PC-9 (cell line): ENCODE results near the gene LZTS3. TPM values are rescaled to one million over a fixed set of nuclear protein-coding genes. Genes with fewer than 3 reads are reported as not detected.

Experiments used
- BruUV-seq: library from RNA; stranded (reverse); fragments of 400-500 nt; replicated peaks from 2 replicates; lab custom pipeline; 2021; lab: Mats Ljungman, UMichigan
- CTCF ChIA-PET: fragments of 300-600 bp; sonication (Branson Sonifier 250); formaldehyde crosslinking; loops from one replicate; lab custom pipeline; 2022; ENCODE audit warnings: antibody characterized with exemption; lab: Charles Lee
- POLR2A ChIA-PET: fragments of 300-600 bp; sonication (Branson Sonifier 250); formaldehyde crosslinking; loops from one replicate; lab custom pipeline; 2022; ENCODE audit warnings: antibody characterized with exemption; ENCODE audit not compliant: unreplicated experiment; lab: Charles Lee
- DNase-seq, 2 experiments: peaks; one replicate each; pipeline versions ENCODE4 v3.0.0 to v3.0.0-alpha.2; 2015 to 2022; ENCODE audit warnings: mixed read lengths in 1 of 2
- H2AFZ ChIP-seq: fragments of 200-600 bp; sonication (generic); 2 replicates; pipeline ENCODE4 v1.8.1; 2017; ENCODE audit warnings: antibody characterized with exemption
- H3F3A ChIP-seq: fragments of 200-600 bp; sonication (generic); 2 replicates; pipeline ENCODE4 v1.8.1; 2017; ENCODE audit warnings: antibody characterized with exemption, mild to moderate bottlenecking, low read depth; ENCODE audit not compliant: insufficient read depth
- H3K27ac ChIP-seq: fragments of 200-600 bp; sonication (generic); 2 replicates; pipeline ENCODE4 v1.6.1; 2016; ENCODE audit warnings: mixed run types
- H3K27me3 ChIP-seq: fragments of 200-600 bp; sonication (generic); 2 replicates; pipeline ENCODE4 v1.6.1; 2016; ENCODE audit warnings: low read depth, mixed run types; ENCODE audit not compliant: insufficient read depth
- H3K36me3 ChIP-seq: fragments of 200-600 bp; sonication (generic); 2 replicates; pipeline ENCODE4 v1.6.1; 2016; ENCODE audit warnings: low read depth, mixed run types
- H3K4me1 ChIP-seq: fragments of 200-600 bp; sonication (generic); replicated peaks from 2 replicates; pipeline ENCODE4 v1.6.1; 2016; ENCODE audit warnings: mixed run types; ENCODE audit not compliant: insufficient read depth
- H3K4me2 ChIP-seq: fragments of 200-600 bp; sonication (generic); 2 replicates; pipeline ENCODE4 v1.6.1; 2017; ENCODE audit warnings: mixed run types
- H3K4me3 ChIP-seq: fragments of 200-600 bp; sonication (generic); 2 replicates; pipeline ENCODE4 v1.6.1; 2016; ENCODE audit warnings: mixed run types
- H3K79me2 ChIP-seq: fragments of 200-600 bp; sonication (generic); 2 replicates; pipeline ENCODE4 v1.6.1; 2017; ENCODE audit warnings: low read depth, mixed run types
- H3K9me2 ChIP-seq: fragments of 200-600 bp; sonication (generic); 2 replicates; pipeline ENCODE4 v1.8.1; 2017; ENCODE audit warnings: mild to moderate bottlenecking; ENCODE audit not compliant: insufficient read depth
- H3K9me3 ChIP-seq: fragments of 200-600 bp; sonication (generic); 2 replicates; pipeline ENCODE4 v1.8.1; 2016; ENCODE audit warnings: low read depth; ENCODE audit not compliant: insufficient read depth
- H4K20me1 ChIP-seq: fragments of 200-600 bp; sonication (generic); 2 replicates; pipeline ENCODE4 v1.8.1; 2017; ENCODE audit not compliant: insufficient read depth
- CTCF ChIP-seq: fragments of 200-600 bp; sonication (generic); conservative IDR thresholded peaks from 2 replicates; pipeline ENCODE4 v1.6.1; 2017; ENCODE audit warnings: mixed run types, antibody characterized with exemption, mild to moderate bottlenecking, moderate library complexity
- EZH2 ChIP-seq: fragments of 200-600 bp; sonication (generic); IDR thresholded peaks from 2 replicates; pipeline ENCODE4 v1.8.0; 2017; ENCODE audit warnings: antibody characterized with exemption, low read depth
- intact Hi-C: fragments of 100-400 bp; cut with micrococcal nuclease; formaldehyde crosslinking; loops from one replicate; pipeline ENCODE4 v1.10.0; 2022; ENCODE audit not compliant: unreplicated experiment
- total RNA-seq: library from RNA; stranded (reverse); gene quantifications from 2 replicates; pipeline ENCODE4 v1.2.3, GENCODE V29; 2021

LZTS3 gene
- total RNA-seq, 1 experiment from 2014 or later = 10.4 TPM

- ChIA-PET POLR2A (no interaction called here), CTCF (no interaction called here)
- Histone ChIP-seq H3K27me3 (no peaks in the 10 kb centered on the region), H3K27ac (no peak overlapping the region), H3K4me1 (no peaks in the 10 kb centered on the region), H4K20me1 (no peaks in the 10 kb centered on the region), H3K79me2 (no peaks in the 10 kb centered on the region), H3K36me3 (no peaks in the 10 kb centered on the region), H3K9me3 (no peaks in the 10 kb centered on the region), H3K4me3 (no peak overlapping the region), H2AFZ (no peak overlapping the region), H3K9me2 (no peaks in the 10 kb centered on the region), H3K4me2 (no peak overlapping the region), H3F3A (no peaks in the 10 kb centered on the region)
- TF ChIP-seq CTCF = no peak
- TF ChIP-seq EZH2 = no peak
- no peak for DNase-seq
- intact Hi-C loops = no loop called here
- BruUV-seq = no TSS peak
Observed at GRCh38 chr20:3166338-3166912, 6.9 kb downstream of the LZTS3 start.

GRCh38 chr20:3165473-3166337 lies 7.6 kb downstream of the LZTS3 start:
- H3K79me2 ChIP-seq = no peaks in the 10 kb centered on the region
- CTCF ChIA-PET = no interaction called here
- no peaks in the 10 kb centered on the region for H4K20me1 ChIP-seq
- intact Hi-C loops = no loop called here
- H3K4me1 ChIP-seq = no peaks in the 10 kb centered on the region
- DNase-seq = no peak
- no peak overlapping the region for H3K27ac ChIP-seq
- H3F3A ChIP-seq = no peaks in the 10 kb centered on the region
- TF ChIP-seq CTCF = no peak
- TF ChIP-seq EZH2 = no peak
- no peaks in the 10 kb centered on the region for H3K27me3 ChIP-seq
- H3K9me2 ChIP-seq = no peaks in the 10 kb centered on the region
- POLR2A ChIA-PET = no interaction called here
- H3K4me3 ChIP-seq = no peak overlapping the region
- no peaks in the 10 kb centered on the region for H3K36me3 ChIP-seq
- H2AFZ ChIP-seq = no peak overlapping the region
- no peaks in the 10 kb centered on the region for H3K9me3 ChIP-seq
- H3K4me2 ChIP-seq = no peak overlapping the region
- BruUV-seq = no TSS peak

GRCh38 chr20:3164763-3165410 lies 8.5 kb downstream of the LZTS3 start:
- H3K4me1 ChIP-seq = no peaks in the 10 kb centered on the region
- no peak overlapping the region for H3K4me2 ChIP-seq
- no peaks in the 10 kb centered on the region for H4K20me1 ChIP-seq
- no peak for DNase-seq
- no peak overlapping the region for H3K4me3 ChIP-seq
- intact Hi-C loops = no loop called here
- H3K79me2 ChIP-seq = peaks cover 7% of the 10 kb centered on the region; the same call in 1 of the 2 replicates
- TF ChIP-seq CTCF = no peak
- no peak for TF ChIP-seq EZH2
- no TSS peak for BruUV-seq
- CTCF ChIA-PET = interaction anchor here (0.7 kb wide), 1 partner anchor 44 kb away, joined by 3 read pairs; no protein-coding TSS in a partner anchor
- no peaks in the 10 kb centered on the region for H3K9me2 ChIP-seq
- no peaks in the 10 kb centered on the region for H3F3A ChIP-seq
- no peaks in the 10 kb centered on the region for H3K36me3 ChIP-seq
- H3K27ac ChIP-seq = no peak overlapping the region
- POLR2A ChIA-PET = no interaction called here
- no peaks in the 10 kb centered on the region for H3K9me3 ChIP-seq
- no peaks in the 10 kb centered on the region for H3K27me3 ChIP-seq
- H2AFZ ChIP-seq = no peak overlapping the region
